Mesenteric fat pad (tissue), 1 donor: ENCODE measurements around the gene ANKRD10. TPM values are rescaled to one million over a fixed set of nuclear protein-coding genes. Genes with fewer than 3 reads are reported as not detected.

Experiments used
- DNase-seq: peaks from one replicate; pipeline ENCODE4 v3.0.0-alpha.2; 2020; ENCODE audit warnings: low spot score
- total RNA-seq: library from RNA; stranded (reverse); fragmentation: NEBNext Ultra II Directional; extraction: Animal tissue kit (Norgen Biotek cat#: 25700); gene quantifications from one replicate; pipeline ENCODE4 v1.2.1, GENCODE V29; 2021
- donor health status: DM: yes; HTN: yes; CAD: no.

Gene ANKRD10
- total RNA-seq, 1 donor from 2014 or later, result 115 TPM

DNA sequence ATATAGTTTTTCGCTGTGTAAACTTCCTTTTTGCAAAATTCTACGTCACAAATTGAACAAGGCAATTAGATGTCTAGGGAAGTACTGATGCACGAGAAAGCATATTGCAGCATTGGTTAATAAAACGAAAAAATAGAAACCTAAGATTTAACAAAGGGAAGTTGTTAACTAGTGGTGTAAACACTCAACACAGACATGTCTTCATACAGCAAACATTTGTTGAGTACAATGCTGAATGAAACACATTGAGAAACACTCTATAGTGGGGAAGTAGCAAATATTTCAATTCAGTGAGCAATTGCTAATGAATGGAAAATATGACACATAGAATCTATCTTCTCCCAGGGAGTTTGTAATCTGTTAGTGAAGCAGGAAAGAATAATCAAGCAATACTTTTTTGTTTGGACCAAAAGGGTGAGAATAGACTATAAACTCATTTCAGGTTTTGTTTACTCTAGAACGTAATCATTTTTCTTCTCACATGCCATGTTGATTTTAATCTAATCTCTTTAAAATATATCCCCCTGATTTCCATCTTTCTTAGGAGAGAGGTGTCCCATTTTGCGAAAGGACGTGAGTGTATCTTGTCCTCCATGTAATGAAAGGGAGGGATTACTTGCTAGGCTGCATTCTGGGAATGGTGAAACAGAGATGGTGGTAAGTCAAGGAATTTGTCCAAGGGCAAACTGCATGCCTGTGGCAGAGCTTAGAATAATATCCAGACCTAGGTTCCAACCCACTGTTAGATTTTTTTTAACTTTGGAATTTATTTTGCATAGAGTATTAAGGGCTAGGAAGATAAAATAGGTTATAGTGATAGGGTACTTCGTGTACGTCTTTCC, 1.7 kb upstream of the ANKRD10 start:
- DNase-seq, result no peak

DNA sequence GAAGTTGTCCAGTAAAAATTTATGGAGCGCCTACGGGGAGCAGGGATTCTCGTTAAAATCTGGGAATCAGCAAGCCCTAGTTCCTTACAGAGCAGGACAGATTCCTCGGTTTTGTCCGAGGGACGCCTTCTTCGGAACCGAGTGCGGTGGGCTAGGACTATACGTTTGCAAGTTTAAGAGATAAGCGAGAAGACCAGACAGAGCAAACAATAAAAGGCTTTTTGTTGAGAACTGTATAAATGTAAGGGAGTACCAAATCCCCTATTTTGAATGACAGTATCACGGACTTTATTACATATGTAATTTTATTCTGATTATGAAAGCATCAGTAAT, 971 bp upstream of the ANKRD10 start:
- no peak for DNase-seq

DNA sequence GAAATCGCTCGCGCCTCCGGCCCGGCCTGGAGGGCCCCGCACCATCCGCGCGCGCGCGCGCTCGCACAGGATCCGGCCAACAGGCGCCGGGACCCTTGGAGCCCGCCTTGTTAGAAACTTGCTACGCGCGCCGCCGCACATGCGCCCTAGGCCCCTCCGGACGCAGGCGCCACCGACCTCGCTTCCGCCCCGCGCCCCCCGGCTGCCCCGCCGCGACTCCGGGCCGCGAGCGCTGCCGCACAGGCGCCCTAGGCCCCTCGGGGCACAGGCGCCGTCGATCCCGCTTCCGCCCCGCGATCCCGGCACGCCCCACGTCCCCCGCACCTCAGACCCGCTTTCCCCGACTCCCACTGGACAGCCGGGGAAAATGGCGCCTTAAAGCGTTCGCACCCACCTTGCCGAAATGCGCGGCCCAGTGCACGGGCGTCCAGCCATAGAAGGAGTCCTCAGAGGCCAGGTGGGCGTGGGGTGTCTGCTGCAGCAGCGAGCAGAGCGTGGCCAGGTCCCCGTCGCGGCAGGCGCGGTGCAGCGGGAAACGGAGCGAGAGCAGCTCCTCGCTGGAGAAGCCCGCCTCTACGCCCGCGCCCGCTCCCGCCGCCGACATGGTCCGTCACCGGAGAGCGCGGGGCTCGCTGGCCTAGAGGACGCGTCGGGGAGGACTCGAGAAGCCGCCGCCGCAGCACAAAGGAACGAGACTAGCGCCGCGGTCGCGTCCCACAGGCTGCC, 375 bp downstream of the ANKRD10 start:
- peak; percentile 92 for DNase-seq

DNA sequence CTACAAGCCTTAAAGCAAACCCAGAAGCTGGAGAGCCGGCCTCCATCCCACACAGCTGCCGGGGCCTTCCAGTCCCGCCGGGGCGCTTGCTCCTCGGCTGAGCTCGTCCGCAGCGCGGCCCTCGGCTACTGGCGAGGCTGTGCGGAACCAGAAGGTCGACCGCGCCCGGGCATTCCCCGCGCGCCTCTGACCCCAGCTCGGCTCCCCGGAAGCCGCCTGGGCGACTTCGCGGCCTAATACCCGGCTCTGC, 863 bp downstream of the ANKRD10 start:
- DNase-seq, result no peak

DNA sequence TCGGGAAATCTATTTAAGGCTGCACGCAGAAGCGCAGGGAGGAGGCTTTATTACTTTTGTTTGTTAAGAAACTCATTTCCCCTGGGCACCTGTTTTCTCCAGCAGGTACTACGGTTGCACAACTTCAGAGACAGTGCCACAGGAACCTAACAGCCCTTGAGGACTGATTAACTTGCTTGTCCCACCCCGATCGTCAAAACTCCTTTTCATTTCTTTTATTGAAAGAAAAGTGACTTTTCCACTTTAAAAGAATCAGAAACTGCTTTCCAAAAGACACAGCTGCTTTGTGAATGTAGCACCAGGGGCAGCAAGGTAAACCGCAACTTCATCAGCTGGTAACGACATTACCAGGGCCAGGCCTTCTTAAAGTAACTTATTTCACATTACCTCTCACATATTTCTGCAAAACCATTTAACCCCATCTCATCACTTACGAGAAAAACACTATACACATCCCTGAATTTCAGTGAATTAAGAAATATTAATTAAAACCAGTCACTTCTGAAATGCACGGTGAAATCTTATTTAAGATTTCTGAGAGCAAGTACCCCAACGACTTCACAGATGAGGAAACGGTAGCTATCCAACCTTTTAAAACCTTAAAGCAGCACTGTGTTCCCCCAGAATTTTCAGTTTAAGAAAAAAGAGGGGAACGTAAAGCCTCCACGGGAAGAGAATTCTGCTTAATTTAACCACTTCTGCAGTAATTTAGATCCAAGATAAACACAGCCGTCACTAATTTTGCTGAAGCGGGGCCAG, 1.4 kb downstream of the ANKRD10 start:
- no peak for DNase-seq

DNA sequence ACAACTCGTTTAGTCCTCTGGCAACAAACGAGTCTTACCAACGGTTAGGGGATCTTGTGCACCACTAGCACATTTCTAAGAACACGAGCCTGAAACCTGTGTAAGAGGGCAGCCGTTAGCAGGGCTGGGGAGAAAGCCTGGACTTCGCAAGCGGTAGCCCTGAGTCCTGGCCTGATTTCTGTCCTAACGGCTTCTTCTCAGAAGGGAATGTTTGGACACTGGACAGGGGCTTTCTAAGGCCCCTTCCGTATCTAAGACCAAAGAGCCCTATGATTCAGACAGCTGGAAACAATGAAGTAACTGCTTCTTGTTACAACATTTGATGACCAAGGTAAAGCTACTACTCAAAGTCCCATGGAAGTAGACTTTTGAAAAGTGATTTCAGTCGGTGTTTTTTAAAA, 2.2 kb downstream of the ANKRD10 start:
- DNase-seq, result no peak

DNA sequence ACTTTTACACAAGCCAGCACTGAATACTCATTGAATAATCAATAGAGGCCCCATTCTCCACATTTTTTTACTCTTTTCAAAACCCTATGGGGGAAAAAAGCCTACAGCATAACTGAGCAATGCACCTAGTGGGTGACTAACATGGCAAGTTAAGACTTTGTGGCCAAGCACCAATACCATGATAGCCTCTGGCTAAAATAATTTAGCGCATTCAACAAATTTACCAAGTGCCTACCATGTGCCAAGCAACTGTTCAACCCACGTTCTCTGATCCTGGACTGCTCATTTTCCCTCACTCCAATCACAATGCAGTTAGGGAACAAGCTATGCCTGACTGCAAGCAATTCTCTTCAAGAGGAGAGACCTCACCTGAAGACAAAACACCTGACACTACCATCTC, 3.0 kb downstream of the ANKRD10 start:
- no peak for DNase-seq

DNA sequence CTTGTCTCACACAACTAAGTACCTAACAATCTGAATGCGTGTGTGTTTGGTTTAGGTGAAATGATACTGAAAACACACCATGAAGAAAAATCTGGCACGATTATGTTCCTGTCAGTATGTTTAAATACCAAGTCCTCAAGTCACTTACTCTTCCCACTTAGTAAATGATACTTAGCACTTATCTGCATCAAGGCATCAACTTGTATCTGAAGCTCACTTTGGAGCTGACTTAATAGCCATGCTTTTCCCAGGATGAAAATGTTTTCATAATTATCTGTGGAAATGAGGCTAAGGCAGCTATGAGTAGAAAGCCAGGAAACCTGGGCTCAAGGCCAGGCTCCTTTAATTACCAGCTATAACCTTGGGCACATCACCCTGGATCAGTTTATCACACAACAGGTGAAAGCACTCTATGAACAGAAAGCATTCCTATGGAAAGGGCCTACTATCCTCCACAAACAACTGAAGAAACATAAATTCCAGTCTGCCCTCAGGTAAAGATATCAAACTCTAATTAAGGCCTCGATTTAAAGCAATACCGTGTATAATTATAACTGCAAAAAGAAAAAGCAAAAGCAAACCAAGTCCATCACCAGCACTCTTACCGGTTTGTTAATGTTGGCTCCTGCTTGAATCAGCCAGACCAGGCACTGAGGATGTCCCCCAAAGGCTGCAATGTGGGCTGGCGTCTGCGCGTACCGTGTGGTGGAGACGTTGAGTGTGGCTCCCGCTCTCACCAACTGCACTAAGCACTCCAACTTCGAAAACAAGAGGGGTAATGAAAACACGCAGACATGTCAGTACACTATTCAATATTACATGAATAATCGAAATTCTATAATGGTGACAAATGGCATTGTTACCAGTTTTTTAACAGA, 4.6 kb downstream of the ANKRD10 start:
- no peak for DNase-seq

DNA sequence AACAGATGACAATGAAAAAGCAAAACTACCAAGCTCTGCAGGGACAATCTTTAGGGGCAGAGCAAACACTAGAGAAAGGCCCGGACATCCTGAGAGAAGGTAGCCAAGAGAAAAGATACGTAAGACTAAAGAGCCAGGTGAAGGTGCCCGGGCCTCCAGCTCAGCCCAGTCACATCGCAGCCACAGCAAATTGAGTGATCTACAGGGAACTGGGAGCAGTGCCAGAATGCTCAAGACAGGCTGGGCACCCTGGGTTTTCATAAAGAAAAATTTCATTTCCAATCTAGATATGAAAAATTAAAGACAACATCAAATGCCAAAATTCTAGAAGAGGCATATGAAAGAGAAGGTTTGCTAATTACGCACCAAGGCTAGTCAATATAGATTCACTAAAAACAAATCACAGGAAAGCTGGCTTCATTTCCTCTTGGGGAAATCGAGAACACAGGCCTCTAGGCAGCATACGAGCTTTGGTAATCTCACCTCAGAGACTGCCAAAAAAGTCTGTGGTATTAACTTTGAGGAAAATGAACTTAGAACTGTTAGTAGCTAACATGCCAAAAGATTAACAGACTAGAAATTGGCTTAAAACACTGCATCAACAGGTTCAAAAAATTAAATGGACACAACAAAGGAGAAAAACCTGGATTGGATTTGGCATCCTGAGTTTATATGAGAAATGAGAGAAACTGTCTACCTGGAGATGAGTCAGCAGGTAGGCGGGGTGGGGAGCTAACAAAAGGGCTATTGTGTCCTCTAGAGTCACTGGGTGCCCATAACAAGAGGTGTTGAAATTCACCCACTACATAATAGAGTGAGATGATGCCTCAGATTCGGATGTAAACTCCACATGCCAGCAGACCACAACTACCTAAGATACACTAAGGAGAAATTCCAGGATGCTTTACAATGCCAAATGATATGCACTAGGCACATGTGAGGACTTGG, 6.6 kb downstream of the ANKRD10 start:
- no peak for DNase-seq

DNA sequence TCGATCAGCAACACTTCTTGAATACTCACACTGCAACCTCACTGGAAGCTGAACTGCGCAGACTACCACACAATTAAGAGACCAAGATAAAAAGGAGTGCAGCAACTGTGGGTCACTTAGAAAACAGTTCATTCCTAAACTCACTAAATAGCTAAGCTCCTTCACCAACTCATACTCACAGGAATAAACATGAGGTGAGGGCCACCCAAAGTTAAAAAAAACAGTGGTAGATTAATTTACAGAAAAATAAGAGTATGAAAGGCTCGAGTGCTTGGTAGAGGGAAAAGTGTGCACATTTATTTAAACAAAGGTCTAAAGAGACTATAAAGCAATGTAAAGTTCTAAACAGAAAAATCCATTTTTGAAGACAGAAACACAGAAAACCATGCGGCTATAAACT, 7.6 kb downstream of the ANKRD10 start:
- DNase-seq, result no peak

DNA sequence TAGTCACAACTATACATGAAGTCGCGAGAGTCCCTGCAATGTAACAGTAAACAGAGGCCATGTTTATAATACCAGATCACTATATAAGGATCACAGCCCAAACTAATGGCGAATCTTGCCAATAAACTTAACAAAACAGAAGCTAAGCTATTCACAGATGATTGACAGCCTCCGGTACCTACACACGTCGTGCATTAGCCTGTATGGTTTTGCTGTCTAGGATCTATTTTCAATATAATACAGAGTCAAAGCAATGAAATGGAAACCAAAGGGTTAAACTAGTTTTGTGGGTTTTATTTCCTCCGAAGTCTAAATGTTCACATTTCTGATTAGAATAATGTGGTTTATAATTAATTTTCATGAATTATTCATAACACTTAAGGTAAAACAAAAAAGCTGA, 10.1 kb downstream of the ANKRD10 start:
- no peak for DNase-seq

DNA sequence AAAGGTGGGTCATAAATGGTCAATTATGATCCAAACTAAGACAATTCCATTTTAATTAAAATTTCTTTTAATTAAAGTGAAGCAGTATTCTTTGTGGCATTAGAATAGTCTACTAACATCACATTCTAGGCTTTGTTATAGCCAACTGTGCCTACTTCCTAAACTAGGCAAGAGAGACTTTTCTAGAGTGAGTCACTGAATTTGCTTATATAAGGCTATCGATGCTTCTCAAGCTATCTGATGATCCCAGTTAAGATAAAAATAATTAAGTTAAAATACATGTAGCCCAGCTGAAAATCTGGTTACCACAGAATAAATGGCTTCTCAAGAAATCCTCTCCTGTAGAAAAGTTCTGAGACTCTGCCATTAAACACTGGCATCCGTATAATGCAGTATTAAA, 12.5 kb downstream of the ANKRD10 start:
- no peak for DNase-seq

DNA sequence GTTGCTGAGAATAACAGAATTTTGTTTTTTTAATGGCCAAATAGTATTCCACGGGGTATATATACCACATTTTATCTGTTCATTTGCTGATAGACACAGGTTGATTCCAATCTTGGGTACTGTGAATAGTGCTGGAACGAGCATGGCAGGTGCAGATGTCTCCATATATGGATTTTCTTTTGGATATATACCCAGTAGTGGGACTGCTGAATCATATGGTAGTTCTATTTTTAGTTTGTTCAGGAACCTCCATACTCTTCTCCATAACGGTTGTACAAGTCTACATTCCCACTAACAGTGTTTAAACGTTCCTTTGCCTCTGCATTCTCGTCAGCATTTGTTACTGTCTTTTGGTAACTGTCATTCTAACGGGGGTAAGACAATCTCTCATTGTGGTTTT, 17.3 kb downstream of the ANKRD10 start:
- no peak for DNase-seq

DNA sequence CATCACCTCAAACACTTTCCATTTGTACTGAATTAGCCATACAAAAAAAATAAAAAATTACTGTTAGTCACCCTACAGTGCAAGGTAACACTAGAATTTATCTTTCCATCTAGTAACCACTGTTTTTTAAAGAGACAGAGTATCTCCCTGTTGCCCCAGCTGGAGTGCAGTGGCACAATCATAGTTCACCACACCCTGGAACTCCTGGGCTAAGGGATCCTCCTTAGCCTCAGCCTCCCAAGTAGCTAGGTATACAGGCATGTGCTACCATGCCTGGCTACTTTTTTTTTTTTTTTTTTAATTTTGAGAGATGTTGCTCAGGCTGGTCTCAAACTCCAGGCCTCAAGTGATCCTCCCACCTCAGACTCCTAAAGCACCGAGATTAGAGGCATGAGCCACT, 17.9 kb downstream of the ANKRD10 start:
- DNase-seq, result no peak

DNA sequence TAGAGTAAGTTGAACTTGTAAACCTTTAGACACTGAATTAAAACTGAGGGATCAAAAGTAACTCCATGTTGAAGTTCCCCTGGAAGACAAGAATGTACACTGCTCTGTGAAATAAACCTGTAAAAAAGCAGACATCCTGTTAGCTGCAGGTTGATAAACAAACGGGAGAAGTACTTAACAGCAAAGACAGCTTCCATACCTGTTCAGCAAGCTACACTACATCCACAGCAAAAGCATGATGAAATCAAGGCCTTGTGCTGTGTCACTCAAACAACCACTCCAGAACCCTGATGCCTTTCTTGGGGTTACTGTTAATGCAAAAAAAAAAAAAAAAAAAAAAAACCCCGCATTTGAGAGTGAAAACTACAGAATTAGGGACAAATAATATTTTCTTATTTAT, 20.8 kb downstream of the ANKRD10 start:
- DNase-seq, result no peak

DNA sequence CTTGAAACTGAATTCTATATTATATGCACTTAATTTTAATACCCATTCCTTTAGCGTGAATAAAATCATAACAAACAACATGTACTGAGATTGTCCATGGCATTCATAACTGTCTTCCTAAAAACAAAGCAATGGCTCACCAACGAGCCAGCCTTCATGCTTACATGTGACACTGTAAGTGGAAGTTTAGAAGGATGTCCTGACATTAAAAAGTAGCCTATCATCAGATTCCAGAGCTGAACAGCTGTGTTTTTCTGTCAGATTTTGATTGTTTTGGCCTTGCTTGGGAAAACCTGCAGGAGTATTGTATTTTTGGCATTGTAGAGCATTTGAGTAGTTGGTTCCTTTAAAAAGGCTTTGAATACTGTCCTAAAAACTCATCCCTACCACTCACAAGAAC, 21.3 kb downstream of the ANKRD10 start:
- no peak for DNase-seq

DNA sequence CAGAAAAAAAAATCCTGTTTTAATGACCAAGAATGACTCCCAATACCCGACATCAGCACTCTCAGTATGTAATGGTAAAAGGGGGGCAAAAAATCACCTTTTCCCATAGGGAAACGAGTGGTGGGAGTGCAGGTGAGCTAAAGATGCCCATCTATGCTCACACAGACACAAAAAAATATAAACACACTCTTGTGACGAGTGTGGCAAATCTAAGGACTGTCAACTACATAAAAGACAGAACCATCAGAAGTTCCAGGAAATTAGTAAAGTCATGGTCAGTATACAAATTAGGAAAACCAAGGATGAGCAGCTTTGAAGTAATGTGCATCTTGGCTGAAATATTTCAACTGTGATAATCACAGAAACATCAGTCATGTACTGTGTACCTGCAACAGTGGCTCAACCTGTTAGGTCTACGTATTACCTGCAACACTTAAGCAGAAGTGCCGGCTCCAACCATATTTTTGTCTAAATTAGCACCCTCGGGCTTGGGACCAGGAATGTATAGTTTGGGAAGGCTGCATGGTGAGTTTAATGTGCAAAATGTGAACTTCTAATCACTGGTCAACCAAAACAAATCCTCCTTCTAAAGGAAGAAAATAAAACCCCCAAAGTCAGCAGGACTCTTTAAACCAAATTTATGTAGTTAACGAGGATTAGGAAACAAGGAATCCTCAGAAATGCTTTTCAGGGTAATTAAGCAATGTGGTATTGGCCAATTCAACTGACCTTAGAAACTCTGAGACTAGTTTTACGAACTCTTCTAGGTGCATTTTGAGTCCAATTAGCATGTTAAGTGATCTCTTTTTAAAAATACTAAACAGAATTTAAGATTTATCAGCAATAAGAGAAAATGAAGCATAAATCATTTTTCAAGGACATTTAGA, 24.3 kb downstream of the ANKRD10 start:
- no peak for DNase-seq

DNA sequence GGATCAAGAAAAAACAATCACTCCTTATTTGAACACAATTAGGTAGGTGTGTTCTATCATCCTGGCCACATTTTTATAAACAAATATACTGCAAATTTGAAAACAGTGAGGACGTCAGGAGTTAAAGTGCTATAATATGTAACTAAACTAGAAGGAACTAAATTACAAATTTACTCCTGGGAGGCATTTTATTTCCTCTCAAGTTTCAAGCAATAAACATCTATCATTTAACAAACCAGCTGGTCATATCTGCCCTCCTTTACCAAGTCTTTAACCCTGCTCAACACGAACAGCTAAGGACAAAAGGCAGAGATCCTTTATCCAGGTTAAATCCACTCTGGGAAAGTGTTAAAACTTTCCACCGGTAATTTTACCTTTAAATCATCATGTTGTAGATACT, 26.5 kb downstream of the ANKRD10 start:
- DNase-seq, result no peak

DNA sequence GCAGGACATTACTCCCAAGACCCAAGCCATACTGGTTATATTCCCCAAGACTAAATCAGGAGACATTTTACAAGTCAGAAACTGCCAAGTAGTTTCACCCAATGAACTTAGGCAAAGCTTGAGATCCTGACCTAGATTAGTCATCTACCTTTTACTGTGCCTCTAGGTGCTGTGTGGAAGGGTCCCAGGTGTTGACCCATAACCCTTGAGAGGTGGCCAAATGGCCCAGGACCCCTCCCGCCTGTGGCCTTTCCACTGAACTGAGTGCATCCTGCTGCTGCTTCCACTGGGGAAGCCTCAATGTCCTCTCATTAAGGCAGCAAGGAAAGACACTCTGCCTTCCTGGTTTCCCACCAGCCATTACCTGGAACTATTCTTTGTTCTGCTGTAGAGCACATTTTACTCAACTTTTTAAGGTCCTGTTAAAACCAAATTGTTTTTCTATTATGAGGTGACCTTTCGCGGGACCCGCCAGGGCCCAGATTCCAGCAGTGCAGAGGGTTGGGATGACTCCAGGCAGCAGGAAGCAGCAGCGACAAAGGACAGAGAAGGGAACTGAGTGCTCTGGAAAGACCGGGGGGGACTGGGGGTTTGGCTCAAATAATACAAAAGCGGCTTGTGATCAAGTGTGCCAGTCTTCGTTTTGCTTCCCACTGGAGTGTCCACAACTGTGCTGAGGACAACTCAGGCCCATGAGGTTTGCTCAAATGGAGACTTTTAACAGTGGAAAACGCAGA, 27.1 kb downstream of the ANKRD10 start:
- DNase-seq, result no peak
